Stromal cell of bone marrow (primary cell): ENCODE results near the gene NACAD.

Experiments used
- DNase-seq: peaks from one replicate; pipeline ENCODE4 v3.0.0-alpha.2; 2012; ENCODE audit warnings: low read depth

Gene NACAD

DNA sequence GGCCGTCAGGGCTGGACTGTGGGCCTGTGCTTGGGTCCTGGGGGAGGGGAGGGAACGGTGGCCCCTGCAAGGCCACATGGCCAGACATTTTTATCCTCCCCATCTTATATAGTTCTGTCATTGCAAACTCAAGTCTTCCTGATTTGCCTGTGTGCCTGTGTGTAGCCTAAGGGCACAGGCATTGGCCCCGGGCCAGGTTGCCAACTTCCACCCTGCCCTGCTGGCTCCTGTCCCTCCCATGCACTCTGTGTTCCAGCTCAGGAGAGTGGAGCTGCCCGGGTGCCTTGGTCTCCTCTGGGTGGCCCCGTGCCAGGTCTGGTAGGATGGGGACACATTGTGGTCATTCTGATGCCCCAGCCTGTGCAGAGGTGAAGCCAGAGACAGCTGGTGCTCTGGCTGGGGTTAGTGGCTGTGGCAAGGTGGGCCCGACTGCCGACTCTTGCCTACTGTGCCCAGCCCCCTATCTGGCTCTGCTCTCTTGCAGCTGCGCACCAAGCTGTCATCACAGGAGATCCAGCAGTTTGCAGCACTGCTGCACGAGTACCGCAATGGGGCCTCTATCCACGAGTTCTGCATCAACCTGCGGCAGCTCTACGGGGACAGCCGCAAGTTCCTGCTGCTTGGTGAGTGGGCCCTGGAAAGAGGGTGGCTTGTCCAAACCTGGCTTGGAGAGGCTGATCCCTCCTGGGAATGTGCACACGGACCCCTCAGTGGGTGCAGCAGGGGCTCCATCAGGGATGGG is 14.8 kb downstream of the NACAD start:
- no peak for DNase-seq

DNA sequence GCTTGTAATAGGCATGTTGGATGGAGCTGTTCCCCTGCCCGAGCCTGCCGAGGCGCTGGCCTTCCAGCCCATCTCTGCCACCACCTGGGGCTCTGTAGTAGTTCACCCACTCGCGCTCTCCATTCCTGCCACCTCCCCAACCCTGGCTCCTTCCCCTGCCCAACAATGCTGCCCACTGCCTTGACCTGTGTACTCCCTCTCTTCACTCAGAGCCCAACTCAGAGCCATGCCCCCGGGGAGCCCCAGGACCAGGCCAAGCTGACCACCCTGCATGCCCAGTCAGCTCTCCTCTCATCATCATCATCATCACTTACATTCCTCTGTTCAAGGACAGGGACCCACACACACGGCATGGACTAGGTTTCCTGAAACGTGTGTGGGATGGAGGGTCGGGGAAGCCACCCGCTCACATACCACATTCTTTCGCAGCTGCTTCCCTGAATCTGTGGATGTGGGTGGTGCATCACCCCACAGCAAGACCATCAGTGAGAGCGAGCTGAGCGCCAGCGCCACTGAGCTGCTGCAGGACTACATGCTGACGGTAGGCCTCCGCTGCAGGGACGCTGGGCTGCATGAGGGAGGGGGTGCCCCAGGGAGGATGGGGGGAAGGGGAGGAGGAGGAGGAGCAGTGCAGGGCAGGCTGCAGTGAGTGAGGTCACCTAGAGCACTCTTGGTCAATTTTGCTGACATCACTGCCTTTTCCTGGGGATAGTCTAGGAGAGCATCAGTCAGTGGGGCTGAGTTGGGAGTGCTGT is 15.6 kb downstream of the NACAD start:
- DNase-seq, result no peak

DNA sequence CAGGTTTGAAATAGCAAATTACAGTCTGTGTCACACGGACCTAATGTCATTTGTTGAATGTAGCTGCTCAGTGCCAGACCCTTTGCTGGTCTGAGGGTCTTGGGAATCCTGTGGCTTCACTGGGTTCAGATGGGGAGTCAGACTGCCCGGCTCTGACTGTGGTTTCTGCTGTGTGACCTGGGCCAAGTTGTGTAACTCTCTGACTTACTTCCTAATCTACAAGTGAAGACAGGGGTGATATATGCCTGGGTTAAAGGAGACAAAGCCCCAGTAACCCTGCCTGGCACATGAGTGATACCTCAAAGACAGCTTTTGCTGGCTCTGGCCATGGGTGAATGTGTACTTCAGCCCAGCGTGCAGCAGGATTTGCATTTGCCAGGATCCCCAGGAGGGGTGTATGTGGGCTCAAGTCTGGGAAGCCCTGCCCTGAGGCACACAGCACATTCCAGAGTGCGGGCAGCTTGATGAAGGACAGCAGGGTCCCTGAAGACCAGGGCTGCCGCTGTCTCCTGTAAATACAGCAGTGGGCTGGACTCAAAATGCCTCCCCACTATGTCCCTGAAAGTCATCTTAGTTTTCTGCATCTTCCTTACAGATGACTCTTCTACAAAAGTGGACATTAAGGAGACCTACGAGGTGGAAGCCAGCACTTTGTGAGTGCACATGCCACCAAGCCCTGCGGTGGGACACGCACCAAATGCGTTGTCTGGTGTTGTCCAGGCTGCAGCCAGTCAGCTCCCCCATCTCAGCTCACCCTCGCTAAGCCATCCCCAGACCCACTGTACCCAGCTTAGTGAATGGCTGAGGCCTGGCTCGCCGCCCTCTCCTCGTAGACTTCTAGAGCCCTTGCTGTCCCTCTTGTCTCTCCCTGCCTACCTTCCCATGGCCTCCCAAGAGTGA is 16.4 kb downstream of the NACAD start:
- no peak for DNase-seq

DNA sequence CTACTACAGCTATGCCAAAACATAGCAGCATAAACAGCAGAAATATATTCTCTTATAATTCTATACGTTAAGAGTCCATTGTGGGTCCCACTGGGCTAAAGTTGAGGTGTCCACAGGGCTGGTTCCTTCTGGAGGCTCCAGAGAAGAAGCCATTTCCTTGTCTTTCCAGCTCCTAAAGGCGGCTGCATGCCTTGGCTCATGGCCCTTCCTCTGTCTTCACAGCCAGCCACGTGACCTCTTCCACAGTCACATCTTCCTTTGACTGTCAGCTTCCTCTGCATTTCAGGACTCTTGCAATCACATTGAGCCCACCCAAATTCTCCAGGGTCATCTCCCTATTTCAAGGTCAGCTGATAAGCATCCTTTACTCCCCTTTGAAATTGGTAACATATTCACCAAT is 17.2 kb downstream of the NACAD start:
- DNase-seq, result no peak

DNA sequence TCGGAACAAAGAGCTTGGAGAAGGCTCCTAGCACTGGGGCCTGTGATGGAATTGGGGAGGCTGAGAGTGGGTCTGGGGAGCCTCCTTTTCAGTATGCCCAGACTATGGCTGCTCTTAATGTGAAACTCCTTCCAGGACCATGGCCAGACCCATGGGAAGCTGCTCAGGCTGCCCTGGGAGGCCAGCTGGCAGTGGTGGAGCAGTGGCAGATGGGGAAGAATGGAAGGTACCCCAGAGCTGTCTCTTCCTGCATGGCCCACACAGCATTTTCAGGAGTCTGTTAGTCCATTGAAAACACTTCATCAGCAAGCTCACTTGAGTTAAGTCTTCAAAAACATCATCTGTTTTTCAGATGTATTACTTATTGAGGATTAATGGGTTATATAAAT is 18.5 kb downstream of the NACAD start:
- DNase-seq, result no peak

DNA sequence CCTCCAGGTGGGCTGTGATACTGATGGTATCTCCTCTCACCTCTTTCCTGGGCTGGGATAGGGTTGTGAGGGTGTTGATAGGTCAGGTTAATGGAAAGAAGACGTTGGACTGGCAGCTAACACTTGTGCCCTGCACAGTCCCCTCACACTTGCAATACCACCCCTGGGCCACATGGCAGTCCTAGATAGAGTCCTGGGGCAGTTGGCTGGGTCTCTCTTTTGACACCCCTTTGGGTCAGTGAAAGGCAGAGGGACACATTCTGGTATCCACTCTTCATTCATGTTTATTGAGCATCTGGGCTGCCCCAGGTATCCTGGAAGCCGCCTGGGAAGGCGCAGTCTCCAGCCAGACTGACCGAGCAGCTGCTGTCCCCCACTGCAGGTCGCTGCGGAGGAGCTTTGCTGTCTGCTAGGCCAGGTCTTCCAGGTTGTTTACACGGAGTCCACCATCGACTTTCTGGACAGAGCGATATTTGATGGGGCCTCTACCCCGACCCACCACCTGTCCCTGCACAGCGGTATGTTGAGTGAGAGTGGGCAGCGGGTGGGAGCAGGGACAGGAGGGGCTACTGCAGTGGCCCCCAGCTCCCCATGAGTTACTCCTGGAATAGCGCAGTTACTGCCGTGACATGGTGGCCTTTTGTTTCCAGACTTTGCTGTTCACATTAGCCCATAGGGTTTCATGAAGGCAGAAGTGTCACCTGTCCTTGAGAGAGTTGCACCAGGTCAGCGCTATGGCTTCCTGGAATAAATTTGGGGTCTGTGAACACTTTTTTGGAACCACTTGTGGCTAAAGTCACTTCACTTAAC is 19.1 kb downstream of the NACAD start:
- no peak for DNase-seq

DNA sequence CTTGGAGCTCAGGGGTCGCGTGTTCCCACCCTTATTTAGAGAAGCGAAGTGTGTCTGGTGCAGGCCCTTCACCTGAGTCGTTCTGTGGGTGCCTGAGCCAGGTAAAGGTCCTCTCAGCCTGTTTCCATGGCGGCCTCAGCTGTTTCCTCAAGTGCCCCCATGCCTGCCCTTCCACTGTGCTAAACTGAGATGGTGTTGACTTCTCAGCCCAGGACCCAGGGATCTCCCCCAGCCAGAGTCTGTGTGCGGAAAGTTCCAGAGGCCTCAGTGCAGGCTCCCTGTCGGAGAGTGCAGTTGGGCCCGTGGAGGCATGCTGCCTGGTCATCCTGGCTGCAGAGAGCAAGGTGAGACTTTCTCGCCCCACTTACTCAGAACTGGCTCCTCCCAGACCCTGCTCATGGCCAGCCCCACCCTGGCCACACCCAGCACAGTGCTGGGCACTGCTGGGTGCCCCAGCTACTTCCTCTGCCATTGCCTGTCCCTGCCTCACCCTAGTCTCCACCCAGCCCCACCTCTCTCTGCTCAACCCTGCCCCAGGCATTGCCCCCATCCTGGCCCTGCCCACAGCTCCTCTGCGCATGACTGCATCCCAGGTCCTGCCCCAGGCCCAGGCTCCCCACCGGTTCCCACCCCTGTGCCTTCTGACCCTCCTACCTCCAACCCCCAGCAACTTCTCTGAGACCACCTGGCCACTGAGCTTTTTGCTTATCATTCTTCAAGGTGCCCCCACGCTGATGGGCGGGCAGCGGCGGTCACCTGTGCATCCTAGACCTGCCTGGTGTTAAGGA is 20.3 kb downstream of the NACAD start:
- no peak for DNase-seq

DNA sequence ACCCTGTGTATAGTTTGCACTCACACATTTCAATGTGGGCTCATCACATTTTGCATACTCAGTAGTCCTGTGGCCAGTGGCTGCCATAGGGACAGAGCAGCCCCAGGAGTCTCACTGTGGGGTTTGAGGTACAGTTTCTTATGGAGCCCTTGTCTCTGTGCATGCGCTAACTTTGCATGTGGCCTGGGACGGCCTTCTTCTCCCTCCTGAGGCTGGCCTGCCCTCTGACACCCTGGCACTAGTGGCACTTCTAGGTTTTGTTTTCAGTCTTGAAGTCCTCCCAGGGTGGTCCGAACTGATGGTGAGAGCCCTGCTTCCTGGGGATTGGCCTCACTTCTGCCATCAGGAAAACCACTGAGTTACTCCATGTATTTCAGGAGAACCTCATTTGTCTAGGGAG is 21.2 kb downstream of the NACAD start:
- no peak for DNase-seq

DNA sequence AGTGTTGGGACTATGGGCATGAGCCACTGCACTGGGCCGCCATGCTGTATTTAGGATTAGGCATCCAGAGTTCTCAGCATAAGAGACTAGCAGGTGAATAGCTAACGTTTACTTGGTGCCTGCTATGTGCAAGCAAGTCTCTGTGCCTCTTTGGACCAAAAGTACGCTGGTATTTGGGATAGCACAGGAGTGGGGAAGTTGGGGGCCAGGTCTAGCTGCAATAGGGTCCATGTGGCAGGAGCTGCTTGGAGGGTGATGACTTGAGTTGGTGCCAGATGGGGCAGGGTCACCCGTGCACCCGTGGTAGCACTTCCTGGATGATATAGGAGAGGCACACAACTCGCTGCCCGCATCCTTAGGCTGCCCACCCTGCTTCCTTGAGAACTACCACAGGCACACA is 22.4 kb downstream of the NACAD start:
- DNase-seq, result no peak

DNA sequence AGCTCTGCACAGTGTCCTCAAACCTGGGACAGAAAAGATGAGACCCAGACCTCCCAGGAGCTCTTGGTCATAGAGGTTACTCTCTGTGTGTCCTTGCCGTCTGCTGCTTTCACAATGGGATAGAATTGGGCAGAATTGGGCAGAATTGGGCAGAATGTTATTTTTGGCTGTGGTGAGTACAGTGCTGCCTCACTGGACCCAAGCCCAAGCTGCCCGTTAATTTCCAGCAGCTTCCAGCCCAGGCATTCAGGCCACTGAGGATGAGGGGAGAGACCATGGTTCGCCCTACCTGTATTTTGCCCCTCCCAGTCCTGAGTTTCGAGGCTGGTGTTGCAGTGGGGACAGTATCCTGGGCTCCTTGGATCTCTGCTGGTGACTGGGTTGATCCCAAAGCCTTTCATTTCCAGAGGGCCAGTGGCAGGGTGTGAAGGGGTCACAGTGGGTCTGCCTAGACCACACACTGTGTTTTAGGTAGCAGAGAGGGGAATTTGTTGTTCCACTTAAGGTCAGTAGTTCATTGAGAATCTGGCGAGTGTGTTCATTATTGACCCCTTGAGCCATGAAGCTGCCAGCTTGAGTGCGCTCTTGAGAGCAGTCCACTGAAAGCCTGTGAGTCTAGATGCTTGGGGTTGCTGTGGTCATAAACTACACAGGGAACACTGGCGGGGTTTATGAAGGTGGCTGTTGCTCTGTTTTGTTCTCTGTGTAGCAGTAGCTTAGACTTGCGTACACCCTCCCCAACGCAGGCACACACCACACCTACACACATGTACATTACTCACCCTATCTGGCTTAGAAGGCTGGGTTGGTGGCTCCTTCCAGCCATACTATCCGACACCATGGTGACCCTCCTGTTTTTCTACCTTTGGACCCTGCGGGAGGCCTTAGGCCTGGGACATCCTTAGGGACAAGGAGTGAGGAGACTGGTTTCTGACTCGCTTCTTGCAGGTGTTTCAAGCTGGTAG is 23.5 kb downstream of the NACAD start:
- no peak for DNase-seq

DNA sequence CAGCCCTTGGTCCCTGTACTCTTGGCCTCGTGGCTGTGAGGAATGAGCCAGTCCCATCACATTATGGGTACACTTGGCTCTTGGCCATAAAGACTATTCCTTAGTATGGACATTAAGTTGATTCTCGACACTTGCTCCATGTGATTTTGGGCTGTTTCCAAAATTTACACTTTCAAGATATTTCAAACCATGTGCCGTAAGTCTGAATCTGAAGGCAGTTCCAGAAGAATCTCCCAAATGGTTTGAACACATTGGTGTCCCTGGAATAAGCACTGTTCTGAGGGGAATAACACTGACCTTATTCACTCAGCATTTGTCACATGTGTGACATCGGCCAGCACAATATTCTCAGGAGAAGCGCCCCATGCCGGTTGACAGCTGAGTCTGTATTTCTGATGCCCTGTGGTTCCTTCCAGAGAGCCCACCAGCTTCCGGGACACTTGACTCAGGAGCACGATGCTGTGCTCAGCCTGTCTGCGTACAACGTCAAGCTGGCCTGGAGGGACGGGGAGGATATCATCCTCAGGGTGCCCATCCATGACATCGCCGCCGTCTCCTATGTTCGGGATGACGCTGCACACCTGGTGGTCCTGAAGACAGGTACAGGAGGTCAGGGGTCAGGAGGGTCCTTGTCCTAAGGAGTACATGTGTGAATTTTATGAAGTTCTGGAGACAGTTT is 24.6 kb downstream of the NACAD start:
- no peak for DNase-seq

DNA sequence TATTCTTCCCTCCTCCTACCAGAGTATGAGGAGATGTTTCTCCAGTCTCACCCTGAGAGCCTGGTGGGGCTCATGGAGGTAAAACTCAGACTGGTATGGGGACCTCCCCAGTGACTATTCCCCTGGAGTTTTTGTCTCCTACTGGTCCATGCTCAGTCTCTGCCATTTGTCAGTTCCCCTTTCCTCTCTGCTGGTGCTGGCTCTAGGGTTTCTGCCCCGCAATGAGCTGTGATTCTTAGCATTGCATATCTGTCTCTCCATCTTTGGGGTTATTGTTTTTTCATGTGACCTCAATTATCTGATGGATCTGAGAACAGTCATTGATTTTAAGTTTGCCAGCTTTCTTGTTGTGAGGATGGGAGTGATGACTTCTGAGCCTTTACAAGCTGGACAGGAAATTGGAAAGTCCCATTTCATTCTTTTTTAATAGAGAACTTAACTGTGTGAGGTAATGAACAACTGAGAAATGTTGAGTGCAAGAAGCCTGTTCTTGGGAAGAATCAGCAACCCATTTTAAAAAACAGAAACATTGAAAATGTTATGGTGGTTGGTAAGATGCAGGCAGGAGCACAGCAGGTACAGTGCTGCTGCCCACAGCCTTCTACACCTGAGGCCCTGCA is 26.9 kb downstream of the NACAD start:
- no peak for DNase-seq

DNA sequence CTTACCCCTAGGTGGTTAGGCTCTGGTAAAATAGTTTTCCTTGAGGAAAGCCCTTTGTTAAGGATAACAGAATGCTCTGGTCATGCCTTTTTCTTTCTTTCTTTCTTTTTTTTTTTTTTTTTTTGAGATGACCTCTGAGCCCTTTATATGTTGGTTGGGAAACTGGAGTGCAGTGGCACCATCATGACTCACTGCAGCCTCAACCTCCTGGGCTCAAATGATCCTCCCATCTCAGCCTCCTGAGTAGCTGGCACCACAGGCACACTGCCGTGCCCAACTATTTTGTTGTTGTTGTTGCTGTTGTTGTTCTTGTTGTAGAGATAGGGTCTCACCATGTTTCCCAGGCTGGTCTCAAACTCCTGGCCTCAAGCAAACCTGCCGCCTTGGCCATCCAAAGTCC is 27.4 kb downstream of the NACAD start:
- DNase-seq, result no peak

DNA sequence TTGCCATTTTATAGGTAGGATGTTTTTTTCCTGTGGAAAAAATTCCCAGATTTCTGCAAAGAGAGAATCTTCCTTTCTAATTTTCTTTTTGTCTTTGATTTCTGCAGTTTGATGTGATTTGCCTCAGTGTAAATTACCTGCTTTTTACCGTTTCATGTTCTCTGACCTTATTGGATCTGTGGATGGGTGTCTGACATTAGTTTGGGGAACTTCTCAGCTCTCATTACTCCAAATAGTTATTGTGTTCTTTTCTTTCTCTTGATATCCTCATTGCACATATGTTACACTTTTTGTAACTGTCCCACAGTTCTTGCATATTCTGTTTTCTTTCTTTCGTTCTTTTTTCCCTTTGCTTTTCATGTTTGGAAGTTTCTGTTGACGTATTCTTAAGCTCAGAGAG is 28.5 kb downstream of the NACAD start:
- DNase-seq, result no peak

DNA sequence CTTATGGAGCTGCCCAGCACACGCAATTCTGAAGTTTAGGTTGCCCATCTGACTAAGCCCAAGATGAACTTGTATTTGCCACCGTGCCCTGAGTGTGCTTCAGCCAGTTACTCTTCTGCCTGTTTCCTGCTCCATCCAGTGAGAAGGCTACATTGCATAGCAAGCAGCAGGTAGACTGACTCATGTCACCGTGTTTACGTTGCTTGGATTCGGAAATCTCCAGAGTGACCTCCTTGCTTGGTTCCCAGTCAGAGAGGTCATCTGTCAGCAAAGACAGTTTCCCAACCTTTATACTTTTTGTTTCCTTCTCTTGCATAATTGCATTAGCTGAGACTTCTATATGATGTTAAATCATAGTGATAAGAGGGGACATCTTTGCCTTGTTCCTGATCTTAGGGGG is 30.9 kb downstream of the NACAD start:
- DNase-seq, result no peak

DNA sequence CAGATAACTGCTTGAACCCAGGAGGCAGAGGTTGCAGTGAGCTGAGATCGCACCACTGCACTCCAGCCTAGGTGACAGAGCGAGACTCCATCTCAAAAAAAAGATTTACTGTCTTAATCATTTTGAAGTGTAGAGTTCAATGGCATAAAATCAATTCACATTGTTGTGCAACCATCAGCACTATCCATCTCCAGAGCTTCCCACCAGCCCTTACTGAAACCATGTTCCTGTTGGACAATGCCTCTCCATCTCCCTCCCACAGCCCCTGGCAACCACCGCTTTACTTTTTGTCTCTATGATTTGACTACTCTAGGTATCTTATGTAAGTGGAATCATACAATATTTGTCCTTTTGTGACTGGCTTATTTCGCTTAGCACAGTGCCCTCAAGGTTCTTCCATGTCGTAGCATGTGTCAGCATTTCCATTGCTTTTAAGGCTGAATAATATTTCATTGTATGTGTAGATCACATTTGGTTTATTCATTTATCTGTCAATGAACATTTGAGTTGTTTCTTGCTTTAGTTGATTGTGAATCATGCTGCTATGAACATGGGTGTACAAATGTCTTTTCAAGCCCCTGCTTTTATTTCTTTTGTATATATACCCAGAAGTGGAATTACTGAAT is 33.1 kb downstream of the NACAD start:
- no peak for DNase-seq

DNA sequence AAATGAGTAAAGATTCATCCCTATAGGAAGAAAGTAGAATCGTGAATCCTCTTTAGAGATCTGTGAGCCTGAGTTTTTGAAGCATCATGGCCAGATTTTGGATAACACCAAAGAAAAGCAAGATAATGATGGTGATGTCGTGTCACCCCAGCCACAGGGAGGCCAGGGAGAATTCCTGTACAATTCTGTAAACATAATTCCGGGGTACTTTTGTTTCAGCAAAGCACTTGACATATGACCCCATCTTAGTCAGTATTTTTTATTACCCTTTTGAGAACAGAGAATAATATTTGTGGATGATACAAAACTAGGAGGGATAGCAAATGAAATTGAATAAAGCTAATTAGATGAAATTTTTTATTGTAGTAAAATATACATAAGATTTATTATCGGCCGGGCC is 33.8 kb downstream of the NACAD start:
- DNase-seq, result peak; percentile 25

DNA sequence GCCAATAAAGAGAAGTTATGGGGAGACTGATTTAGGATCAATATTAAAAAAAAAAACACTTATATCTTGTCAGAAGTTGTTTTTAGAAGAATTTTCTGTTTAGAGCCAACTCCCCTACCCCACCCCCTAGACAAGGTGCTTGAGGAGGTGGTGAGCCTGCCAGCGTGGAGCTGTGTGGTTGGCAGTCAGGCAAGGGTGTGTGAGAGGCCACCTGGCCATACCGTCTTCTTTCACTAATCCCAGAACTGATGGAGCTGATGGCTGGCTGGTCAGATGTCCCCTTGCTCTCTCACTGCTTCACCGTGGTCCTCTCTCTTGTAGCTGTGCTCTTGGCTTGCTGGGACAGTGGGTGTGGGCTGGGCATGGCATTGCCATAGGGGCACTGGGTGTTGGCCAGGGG is 34.3 kb downstream of the NACAD start:
- DNase-seq, result no peak
